Measurements from ENCODE around the gene IVL.

IVL gene

GRCh38 chr1:152907686-152908601, at the start of gene IVL:
Gene IVL (plus strand): TSS chr1:152908546. CDS start chr1:152909798, 1,252 bp downstream.
- no peak for DNase-seq

- no peak for DNase-seq
Observed at GRCh38 chr1:152859696-152860095, 48.6 kb upstream of the IVL start, which contains the start of gene LCE7A. Gene LCE7A (plus strand): TSS chr1:152859996. CDS start chr1:152860698, 702 bp downstream.

- DNase-seq, result no peak
Observed at GRCh38 chr1:152860129-152860528, 48.2 kb upstream of the IVL start.

GRCh38 chr1:152861374-152861773, 47.0 kb upstream of the IVL start:
- DNase-seq, result no peak

GRCh38 chr1:152864443-152864842, 43.9 kb upstream of the IVL start:
- DNase-seq, result no peak

- no peak for DNase-seq
Observed at GRCh38 chr1:152866321-152866720, 42.0 kb upstream of the IVL start.

GRCh38 chr1:152869808-152870419, 38.4 kb upstream of the IVL start:
- DNase-seq, result peak; percentile 23 to 47

- no peak for DNase-seq
Observed at GRCh38 chr1:152870831-152871730, 37.3 kb upstream of the IVL start.

GRCh38 chr1:152871731-152872126, 36.6 kb upstream of the IVL start:
- no peak for DNase-seq

- no peak for DNase-seq
Observed at GRCh38 chr1:152873495-152873894, 34.9 kb upstream of the IVL start.

GRCh38 chr1:152876827-152877226, 31.5 kb upstream of the IVL start:
- no peak for DNase-seq

GRCh38 chr1:152878042-152878441, 30.3 kb upstream of the IVL start, which contains the start of gene SMCP:
Gene SMCP (plus strand): TSS chr1:152878322. CDS start chr1:152884423, 6,101 bp downstream.
- DNase-seq, result no peak

- no peak for DNase-seq
Observed at GRCh38 chr1:152879559-152880198, 28.7 kb upstream of the IVL start.

- no peak for DNase-seq
Observed at GRCh38 chr1:152880316-152880715, 28.0 kb upstream of the IVL start.

- no peak for DNase-seq
Observed at GRCh38 chr1:152880907-152881306, 27.4 kb upstream of the IVL start.

- no peak for DNase-seq
Observed at GRCh38 chr1:152884085-152884484, 24.3 kb upstream of the IVL start.

GRCh38 chr1:152884506-152884905, 23.8 kb upstream of the IVL start:
- no peak for DNase-seq

- no peak for DNase-seq
Observed at GRCh38 chr1:152884966-152885624, 23.3 kb upstream of the IVL start.

- DNase-seq, result no peak
Observed at GRCh38 chr1:152886085-152886484, 22.3 kb upstream of the IVL start.

- DNase-seq, result no peak
Observed at GRCh38 chr1:152886758-152887409, 21.5 kb upstream of the IVL start.

- no peak for DNase-seq
Observed at GRCh38 chr1:152888126-152888525, 20.2 kb upstream of the IVL start.

All from activated CD4-positive, alpha-beta T cell treated with anti-CD3 and anti-CD28 coated beads, Interleukin-2, amount 50 U/mL, for 4 hours (primary cell).